HG03064 (cell line): ENCODE results near the gene SEC11A.
A peak's percentile ranks its signal among the peaks of the same experiment; 100 is the strongest.
"Not testable (repeated sequence)": the region's sequence is repeated elsewhere in the genome, so short reads cannot be mapped to it uniquely, and the experiment has no call there.

Experiments
- ATAC-seq: cut with Tn5 transposase; IDR thresholded peaks from one replicate; pipeline ENCODE4 v1.9.1; 2021; ENCODE audit warnings: low read depth; ENCODE audit not compliant: unreplicated experiment

The SEC11A gene

GRCh38 chr15:84645997-84646396 lies 69.9 kb downstream of the SEC11A start:
- no peak for ATAC-seq

GRCh38 chr15:84645496-84645895 lies 70.4 kb downstream of the SEC11A start:
- ATAC-seq = no peak

- ATAC-seq = no peak
Measured at GRCh38 chr15:84643838-84644237, 72.1 kb downstream of the SEC11A start.

DNA sequence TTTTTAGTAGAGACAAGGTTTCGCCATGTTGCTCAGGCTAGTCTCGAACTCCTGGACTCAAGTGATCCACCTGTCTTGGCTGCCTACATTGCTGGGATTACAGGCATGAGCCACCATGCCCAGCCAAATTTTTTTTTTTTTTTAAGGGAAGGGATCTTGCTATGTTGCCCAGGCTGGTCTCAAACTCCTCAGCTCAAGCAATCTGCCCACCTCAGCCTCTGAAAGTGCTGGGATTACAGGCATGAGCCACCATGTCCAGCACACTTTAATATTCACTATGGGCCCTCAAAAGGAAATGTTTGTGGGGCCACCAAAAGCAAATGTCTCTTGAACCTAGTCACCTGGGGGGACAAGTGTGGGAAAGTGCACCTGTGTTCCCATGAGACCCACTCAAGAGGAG lies 73.3 kb downstream of the SEC11A start:
- not testable (repeated sequence) for ATAC-seq

DNA sequence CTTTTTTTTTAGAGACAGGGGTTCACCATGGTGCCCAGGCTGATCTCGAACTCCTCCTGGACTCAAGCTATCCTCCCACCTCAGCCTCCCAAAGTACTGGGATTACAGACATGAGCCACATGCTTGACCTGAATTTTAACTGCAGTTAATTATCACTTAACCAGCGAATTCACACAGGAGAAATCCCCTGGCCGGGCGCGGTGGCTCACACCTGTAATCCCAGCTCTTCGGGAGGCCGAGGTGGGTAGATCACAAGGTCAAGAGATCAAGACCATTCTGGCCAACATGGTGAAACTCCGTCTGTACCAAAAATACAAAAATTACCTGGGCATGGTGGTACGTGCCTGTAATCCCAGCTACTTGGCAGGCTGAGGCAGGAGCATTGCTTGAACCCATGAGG lies 74.1 kb downstream of the SEC11A start:
- not testable (repeated sequence) for ATAC-seq

GRCh38 chr15:84638103-84638502 lies 77.8 kb downstream of the SEC11A start:
- no peak for ATAC-seq

DNA sequence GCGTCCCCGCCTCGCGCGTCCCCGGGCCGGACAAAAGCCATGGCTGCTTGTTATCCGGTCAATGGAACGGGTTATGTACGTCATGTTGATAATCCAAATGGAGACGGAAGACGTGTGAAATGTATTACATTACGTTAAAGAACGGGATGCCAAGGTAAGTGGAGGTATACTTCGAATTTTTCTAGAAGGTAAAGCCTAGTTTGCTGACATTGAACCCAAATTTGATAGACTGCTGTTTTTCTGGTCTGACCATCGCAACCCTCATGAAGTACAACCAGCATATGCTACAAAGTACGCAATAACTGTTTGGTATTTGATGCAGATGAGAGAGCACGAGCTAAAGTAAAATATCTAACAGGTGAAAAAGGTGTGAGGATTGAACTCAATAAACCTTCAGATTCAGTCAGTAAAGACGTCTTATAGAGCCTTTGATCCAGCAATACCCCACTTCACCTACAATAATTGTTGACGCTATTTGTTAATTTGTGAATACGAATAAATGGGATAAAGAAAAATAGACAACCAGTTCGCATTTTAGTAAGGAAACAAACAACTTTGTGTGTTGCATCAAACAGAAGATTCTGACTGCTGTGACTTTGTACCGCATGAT lies 81.6 kb downstream of the SEC11A start:
- ATAC-seq = no peak

DNA sequence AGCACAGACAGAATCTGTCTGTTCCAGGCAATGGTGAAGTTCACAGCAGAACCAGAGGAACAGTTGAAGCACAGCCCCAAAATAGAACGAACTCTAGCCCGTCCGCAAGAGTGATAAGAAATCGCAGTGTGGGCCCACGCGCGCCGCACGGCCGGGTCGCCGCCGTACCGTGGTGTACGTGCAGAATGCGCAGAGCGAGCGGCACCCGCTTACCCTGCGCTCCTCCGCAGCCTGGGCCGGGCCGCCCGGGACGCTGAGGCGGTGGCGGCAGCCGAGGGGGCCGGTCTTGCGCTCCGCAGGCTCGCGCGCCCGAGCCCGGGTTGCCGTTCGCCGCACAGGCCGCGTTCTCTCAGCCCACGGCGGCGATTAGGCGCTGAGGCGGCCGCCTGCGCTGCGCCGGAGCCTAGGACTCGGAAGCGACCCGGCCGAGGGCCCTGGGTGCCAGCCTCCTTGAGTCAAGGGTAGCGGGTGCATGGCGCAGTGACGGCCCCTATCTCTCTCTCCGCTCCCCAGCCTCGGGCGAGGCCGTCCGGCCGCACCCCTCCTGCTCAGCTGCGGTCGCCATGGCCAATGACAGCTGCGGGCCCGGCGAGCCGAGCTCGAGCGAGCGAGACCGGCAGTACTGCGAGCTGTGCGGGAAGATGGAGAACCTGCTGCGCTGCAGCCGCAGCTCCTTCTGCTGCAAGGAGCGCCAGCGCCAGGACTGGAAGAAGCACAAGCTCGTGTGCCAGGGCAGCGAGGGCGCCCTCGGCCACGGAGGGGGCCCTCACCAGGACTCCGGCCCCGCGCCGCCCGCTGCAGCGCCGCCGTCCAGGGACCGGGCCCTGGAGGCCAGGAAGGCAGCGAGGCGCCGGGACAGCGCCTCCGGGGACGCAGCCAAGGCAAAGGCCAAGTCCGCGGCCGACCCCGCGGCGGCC lies 82.4 kb downstream of the SEC11A start:
- peak; percentile 36 for ATAC-seq

GRCh38 chr15:84631706-84632272 lies 84.2 kb downstream of the SEC11A start:
- peak; percentile 3 for ATAC-seq

GRCh38 chr15:84629033-84629432 lies 86.9 kb downstream of the SEC11A start:
- no peak for ATAC-seq

DNA sequence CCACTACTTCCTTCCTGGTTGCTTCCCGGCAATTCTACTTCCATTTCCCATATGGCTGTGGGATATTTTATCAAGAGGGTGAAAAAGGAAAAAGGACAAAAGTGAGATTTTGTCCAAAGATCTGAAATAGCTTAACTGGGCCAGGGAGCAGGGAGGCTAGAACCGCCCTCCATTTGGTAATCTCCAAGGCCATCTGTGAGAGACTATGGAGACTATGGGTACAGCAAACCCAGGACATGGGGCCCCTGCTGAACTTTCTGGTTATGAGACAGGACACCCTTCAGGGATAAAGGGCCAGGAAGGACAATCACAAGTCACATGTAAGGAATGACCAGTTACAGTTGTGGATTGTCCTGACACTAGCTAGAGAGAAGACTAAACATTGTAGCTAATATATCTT lies 90.8 kb downstream of the SEC11A start:
- no peak for ATAC-seq

DNA sequence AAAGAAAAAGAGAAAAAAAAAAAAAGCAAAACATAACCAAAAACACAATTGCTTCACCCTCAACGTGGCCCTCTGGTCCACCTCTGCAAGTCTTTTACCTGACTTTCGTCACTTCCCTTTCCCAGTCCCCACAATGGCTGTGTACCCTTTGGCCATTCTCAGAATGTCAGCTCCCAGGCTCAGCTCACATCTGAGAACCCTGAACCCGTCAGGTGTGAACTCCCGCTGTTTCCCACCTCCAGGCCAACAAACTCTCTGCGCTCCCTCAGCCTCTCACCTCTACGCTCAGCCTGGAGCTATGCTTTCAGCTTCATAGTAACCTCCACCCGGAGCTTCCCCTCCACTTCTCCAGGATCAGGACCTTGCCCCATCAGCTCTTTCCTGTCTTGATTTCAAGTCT lies 91.6 kb downstream of the SEC11A start:
- ATAC-seq = no peak

DNA sequence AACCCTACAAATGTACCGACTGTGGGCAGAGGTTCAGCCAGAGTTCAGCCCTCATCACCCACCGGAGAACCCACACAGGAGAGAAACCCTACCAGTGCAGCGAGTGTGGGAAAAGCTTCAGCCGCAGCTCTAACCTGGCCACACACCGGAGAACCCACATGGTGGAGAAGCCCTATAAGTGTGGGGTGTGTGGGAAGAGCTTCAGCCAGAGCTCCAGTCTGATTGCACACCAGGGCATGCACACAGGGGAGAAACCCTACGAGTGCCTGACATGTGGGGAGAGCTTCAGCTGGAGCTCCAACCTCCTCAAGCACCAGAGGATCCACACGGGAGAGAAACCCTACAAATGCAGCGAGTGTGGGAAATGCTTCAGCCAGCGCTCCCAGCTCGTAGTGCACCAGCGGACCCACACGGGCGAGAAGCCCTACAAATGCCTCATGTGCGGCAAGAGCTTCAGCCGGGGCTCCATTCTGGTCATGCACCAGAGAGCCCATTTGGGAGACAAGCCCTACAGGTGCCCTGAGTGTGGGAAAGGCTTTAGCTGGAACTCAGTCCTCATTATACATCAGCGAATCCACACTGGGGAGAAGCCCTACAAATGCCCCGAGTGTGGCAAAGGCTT lies 94.5 kb downstream of the SEC11A start:
- no peak for ATAC-seq

- no peak for ATAC-seq
Measured at GRCh38 chr15:84620626-84621025, 95.3 kb downstream of the SEC11A start.
